GM15510 (cell line): Measurements from ENCODE around the gene SNAP23.

Experiments used
- POLR2A ChIP-seq: IDR thresholded peaks from 3 replicates; pipeline ENCODE4 v1.6.1; 2011; ENCODE audit warnings: borderline replicate concordance; ENCODE audit not compliant: insufficient read length; ENCODE audit errors: extremely low read depth

The SNAP23 gene

DNA sequence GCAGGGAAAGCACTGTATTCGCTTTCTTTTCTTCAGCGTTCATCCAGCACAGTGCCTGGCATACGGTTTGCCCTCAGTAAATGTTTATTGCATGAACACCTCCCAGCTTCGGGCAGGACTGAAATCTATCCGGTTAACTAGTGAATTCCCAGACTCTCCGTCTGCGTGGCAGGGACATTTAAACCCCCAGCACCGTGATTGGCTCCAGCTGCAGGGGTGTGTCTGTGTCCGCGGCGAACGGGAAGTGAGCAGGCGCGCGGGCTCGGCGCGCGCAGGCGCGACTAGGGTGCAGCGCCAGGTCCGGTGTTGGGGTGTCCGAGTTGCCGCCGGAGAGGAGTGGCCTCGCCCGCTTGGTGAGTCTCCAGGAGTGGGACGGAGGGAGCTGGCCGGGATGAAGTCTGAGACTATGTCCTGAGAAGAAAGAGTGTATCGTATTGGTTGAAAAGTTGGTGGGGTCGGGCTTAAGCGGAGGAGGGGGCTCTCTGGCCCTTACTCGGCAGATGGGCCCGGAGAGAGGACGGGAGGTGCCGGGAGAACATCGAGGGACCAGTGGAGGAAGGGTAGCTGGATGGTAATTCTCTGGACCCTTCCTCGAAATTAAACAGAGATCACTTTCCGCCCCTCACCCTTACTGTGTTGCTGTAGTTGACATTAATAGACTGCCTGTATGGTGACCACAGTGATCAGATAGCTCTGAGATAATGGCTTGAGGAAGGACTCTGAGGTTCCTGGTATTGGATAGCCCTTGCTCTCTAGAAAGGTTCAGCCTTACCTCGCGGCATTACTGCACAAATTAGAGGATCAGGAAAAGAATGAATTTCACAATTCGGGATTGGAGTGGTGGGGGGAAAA lies at the start of gene SNAP23:
TSS of gene SNAP23 (plus strand) at position 274 of the 852 bp plus-strand sequence. CDS start 16,213 bp downstream, outside the sequence.
- TF ChIP-seq POLR2A = peak; percentile 79

GRCh38 chr15:42447599-42447998 lies 47.8 kb upstream of the SNAP23 start:
- no peak for TF ChIP-seq POLR2A

DNA sequence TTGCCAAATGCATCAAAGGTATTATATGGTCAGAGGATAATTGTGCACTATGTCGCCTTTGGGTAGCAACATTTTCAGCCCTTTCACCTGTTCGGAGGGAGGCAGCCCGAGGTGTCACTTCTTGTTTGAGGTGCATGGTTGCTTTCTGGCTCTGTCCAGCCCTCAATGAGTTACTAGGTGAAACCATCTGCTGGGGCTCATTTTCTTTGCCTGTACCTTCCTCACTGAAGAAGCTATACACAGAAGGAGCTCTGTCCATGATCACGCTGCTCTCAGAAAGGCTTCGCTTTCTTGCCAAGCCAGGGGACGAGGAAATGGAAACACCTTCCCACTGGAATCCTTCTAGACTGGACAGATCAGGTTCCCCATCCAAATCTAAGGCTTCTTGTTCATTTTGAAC lies 47.2 kb upstream of the SNAP23 start:
- TF ChIP-seq POLR2A = no peak

DNA sequence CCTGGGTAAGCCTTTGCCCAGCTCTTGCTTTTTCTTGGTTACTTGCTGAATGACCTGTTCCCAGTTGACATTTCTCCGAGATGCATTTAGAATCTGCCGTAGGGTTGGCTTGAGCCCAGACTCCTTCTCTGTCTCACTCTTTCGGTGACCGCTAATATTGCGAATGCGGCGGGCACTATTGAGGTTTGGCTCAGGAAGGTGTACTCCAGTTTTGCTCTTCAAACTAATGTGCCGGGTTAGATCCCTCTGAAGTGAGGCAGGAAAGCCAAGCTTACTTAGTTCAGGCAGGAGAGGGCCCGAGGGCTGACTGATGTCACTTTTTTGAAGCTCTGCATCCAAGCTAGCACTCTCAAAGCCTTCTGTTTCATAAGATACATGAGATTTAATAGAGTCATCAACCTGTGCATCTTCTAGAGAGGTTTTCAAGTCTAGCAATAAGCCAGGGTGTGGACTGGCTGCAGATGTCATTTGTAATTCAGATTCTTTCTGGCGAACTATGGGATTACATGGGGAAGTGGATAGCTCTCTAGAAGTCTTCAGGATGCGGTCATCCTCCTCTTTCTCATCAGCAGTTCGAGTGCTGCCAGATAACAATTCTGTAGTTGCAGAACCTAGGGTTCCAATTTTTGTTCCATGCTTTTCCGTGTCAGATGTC lies 45.5 kb upstream of the SNAP23 start:
- TF ChIP-seq POLR2A = no peak

GRCh38 chr15:42450425-42450790 lies 45.0 kb upstream of the SNAP23 start:
- no peak for TF ChIP-seq POLR2A

- no peak for TF ChIP-seq POLR2A
These were observed 41.6 kb upstream of the SNAP23 start for GRCh38 chr15:42453826-42454225.

- TF ChIP-seq POLR2A = no peak
These were observed 38.9 kb upstream of the SNAP23 start for GRCh38 chr15:42456531-42456930.

- no peak for TF ChIP-seq POLR2A
These were observed 38.5 kb upstream of the SNAP23 start for GRCh38 chr15:42456971-42457370.

GRCh38 chr15:42457445-42458442 lies 37.7 kb upstream of the SNAP23 start:
- TF ChIP-seq POLR2A = no peak

DNA sequence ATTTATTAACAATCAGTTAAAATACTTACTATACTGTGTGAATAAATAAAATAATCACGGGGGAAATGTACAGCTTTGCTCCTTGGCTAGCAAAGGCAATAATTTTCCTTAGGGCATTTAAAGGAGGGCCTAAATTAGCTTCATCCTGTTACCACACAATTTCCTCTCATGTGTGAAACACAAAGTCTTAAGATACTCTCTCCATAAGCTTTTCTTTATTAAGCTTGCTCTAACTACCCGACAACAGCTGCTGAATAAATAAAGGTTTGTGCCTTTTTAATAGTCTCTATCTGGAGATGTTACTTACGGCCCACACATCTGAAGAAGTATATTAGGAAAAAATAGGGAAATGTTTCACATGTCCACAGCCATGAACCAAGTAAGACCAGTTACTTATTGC lies 34.2 kb upstream of the SNAP23 start:
- TF ChIP-seq POLR2A = no peak

DNA sequence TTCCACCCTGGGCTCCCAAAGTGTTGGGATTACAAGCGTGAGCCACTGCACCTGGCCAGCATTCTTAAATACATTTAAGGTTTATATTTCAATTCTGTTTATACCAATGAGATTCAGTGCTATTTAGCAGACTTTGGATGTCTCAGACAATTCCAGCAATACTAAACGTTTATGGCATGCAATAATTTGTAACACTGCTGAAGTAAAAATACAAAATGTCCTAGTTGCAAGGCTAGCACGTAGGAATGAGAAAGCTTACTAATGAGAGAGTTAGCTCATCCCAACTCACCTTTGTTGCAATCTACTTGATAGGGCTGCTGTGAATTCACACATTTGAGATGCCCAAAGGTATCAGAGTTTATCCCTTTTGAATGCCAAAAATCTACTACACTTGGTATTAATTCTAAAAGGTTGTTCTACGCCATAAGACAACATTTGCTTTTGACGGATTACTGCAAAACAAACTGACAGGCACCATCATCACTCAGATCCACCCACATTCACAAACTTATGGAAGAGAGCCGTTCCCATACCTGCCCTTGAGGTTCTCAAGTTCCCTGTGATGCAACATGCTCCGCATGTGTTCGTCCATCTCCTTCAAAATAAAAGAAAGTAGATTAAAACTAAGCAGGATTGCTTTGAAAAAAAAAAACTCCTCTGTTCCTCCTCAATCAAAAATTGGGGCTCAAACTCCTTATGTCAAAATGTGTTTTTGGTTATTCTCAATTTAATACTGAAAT lies 29.7 kb upstream of the SNAP23 start:
- TF ChIP-seq POLR2A = no peak

GRCh38 chr15:42471002-42471401 lies 24.4 kb upstream of the SNAP23 start:
- no peak for TF ChIP-seq POLR2A

GRCh38 chr15:42474827-42475226 lies 20.6 kb upstream of the SNAP23 start:
- no peak for TF ChIP-seq POLR2A

DNA sequence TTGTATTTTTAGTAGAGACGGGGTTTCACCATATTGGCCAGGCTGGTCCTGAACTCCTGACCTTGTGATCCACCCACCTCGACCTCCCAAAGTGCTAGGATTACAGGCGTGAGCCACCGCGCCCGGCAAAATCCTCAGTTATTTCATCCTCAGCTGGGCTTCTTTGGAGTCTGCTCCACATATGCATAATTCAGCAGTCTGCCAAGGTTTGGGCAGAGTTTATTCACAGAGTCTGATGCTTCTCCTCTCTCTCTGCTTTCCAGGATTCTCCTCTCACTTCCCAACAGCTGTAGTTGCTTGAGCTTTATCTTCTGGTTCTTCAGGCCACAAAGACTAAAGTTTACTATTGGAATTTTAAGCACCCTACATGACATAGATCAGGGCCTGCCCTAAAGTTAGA lies 12.7 kb upstream of the SNAP23 start:
- TF ChIP-seq POLR2A = no peak

GRCh38 chr15:42483677-42484076 lies 11.8 kb upstream of the SNAP23 start:
- TF ChIP-seq POLR2A = no peak

GRCh38 chr15:42490291-42490670 lies 5.2 kb upstream of the SNAP23 start:
- TF ChIP-seq POLR2A = no peak
